ENCODE results near the gene PELO.

Gene PELO

DNA sequence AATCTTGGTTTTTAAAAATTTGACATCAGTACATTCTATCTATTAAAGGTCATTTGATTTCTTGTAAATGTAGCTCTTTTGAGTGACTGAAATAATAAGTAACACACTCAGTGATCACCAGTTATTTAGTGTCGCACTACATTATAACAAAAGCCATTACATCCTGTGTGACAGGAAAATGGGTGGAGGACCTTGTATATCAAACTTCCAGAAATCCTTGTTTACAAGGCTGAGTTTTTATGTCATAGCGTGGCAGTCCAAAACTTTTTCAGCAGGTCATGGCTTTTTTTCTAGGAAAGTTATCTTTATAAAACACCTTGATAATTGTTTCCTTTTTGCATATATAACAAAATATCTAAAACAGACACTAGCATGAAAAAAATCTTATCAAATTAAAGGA is 14.4 kb upstream of the PELO start:
- Histone ChIP-seq H3K9me3 (ENCODE audit: control insufficient read depth, insufficient read depth, low read depth, low read length) (no peaks in the 10 kb centered on the region), H3K4me3 (ENCODE audit: low read depth, low read length) (no peak overlapping the region), H3K27ac (ENCODE audit: extremely low read depth, low read depth, low read length) (no peak overlapping the region), H3K4me1 (ENCODE audit: control insufficient read depth, insufficient read depth, low read length) (no peaks in the 10 kb centered on the region), H3K36me3 (ENCODE audit: control insufficient read depth in 2 of 2, insufficient read depth in 1 of 2, low read length in 2 of 2) (no peaks in the 10 kb centered on the region)
- POLR2A ChIA-PET = no interaction called here
- no peak for TF ChIP-seq KLF10 (tag by site-specific recombination; IDR thresholded peaks at IDR 0.05)
- no peak for TF ChIP-seq GLIS2 (tag by site-specific recombination; IDR thresholded peaks at IDR 0.05)
- TF ChIP-seq ZNF521 (tag by site-specific recombination; IDR thresholded peaks at IDR 0.05) = no peak
- TF ChIP-seq ZFP69B (tag by site-specific recombination; IDR thresholded peaks at IDR 0.05) = no peak
- TF ChIP-seq ZNF221 (tag by site-specific recombination; IDR thresholded peaks at IDR 0.05; ENCODE audit: borderline replicate concordance) = no peak
- TF ChIP-seq KLF1 (tag by site-specific recombination; IDR thresholded peaks at IDR 0.05) = no peak
- TF ChIP-seq ZNF626 (tag by site-specific recombination; IDR thresholded peaks at IDR 0.05) = no peak
- no peak for TF ChIP-seq ZNF623 (tag by site-specific recombination; IDR thresholded peaks at IDR 0.05)
- no peak for TF ChIP-seq ZNF473 (tag by site-specific recombination; IDR thresholded peaks at IDR 0.05)
- TF ChIP-seq, protein P1, sequence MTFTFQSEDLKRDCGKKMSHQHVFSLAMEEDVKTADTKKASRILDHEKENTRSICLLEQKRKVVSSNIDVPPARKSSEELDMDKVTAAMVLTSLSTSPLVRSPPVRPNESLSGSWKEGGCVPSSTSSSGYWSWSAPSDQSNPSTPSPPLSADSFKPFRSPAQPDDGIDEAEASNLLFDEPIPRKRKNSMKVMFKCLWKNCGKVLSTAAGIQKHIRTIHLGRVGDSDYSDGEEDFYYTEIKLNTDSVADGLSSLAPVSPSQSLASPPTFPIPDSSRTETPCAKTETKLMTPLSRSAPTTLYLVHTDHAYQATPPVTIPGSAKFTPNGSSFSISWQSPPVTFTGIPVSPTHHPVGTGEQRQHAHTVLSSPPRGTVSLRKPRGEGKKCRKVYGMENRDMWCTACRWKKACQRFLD (tag by site-specific recombination; IDR thresholded peaks at IDR 0.05) = no peak
- no peak for TF ChIP-seq ZNF157 (tag by site-specific recombination; IDR thresholded peaks at IDR 0.05)
- no peak for TF ChIP-seq YY1 (tag by site-specific recombination; IDR thresholded peaks at IDR 0.05)
- CTCF ChIA-PET = interaction anchor here (0.8 to 1.5 kb wide), 2 partner anchors 14 to 81 kb away, joined by 4 to 5 read pairs; no protein-coding TSS in a partner anchor

DNA sequence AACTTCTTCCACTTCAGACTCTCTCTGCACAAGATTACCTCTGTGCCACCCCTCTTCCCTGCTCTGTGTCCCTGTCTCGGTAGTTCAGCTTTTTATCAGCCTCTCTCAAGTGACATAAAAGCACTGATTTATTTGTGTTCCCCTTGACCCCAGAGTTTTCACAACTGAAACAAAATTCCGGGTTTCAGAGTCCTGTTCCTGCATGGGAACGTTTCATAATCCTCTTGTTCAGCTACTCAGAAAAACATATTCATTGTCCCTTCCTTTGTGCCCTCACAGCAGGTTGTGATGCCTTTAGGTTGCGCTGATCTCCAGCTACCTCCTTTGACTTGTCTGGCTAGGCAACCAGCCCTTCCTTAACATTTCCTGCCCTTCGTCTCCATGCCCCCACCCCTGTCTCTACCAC is 13.7 kb upstream of the PELO start:
- H3K36me3 ChIP-seq (ENCODE audit: control insufficient read depth in 2 of 2, insufficient read depth in 1 of 2, low read length in 2 of 2) = no peaks in the 10 kb centered on the region
- no peaks in the 10 kb centered on the region for H3K4me1 ChIP-seq (ENCODE audit: control insufficient read depth, insufficient read depth, low read length)
- TF ChIP-seq ZNF560 (tag by site-specific recombination; IDR thresholded peaks at IDR 0.05; ENCODE audit: borderline replicate concordance) (no peak), YY1 (tag by site-specific recombination; IDR thresholded peaks at IDR 0.05) (no peak)
- TF ChIP-seq, protein P2, sequence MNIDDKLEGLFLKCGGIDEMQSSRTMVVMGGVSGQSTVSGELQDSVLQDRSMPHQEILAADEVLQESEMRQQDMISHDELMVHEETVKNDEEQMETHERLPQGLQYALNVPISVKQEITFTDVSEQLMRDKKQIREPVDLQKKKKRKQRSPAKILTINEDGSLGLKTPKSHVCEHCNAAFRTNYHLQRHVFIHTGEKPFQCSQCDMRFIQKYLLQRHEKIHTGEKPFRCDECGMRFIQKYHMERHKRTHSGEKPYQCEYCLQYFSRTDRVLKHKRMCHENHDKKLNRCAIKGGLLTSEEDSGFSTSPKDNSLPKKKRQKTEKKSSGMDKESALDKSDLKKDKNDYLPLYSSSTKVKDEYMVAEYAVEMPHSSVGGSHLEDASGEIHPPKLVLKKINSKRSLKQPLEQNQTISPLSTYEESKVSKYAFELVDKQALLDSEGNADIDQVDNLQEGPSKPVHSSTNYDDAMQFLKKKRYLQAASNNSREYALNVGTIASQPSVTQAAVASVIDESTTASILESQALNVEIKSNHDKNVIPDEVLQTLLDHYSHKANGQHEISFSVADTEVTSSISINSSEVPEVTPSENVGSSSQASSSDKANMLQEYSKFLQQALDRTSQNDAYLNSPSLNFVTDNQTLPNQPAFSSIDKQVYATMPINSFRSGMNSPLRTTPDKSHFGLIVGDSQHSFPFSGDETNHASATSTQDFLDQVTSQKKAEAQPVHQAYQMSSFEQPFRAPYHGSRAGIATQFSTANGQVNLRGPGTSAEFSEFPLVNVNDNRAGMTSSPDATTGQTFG (tag by site-specific recombination; IDR thresholded peaks at IDR 0.05; ENCODE audit: borderline replicate concordance) = no peak
- H3K9me3 ChIP-seq (ENCODE audit: control insufficient read depth, insufficient read depth, low read depth, low read length) = no peaks in the 10 kb centered on the region
- H3K27ac ChIP-seq (ENCODE audit: extremely low read depth, low read depth, low read length) = no peak overlapping the region
- ChIA-PET POLR2A (no interaction called here), CTCF (interaction anchor here (1.5 kb wide), 1 partner anchor 13 kb away, joined by 4 read pairs; no protein-coding TSS in a partner anchor)
- no peak overlapping the region for H3K4me3 ChIP-seq (ENCODE audit: low read depth, low read length)

DNA sequence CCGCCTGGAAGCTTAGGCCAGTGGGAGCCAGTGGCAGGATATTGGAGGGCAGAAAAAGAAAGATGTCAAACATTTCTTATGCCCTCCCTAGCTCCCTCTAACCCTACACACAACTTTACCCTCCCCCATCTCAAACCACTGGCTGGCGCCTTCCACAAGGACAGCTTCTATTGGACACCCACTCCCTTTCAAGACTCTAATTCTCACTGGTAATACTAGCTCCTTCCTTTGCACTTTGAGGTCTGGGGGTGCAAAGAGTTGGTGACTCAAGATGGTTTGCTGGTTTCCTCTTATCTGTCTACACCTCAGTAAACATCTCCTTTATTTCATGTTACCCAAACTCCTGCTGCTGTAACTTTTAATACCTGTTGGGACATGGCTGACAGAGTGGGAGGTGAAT is 11.6 kb upstream of the PELO start:
- no peak for TF ChIP-seq ZNF549 (tag by site-specific recombination; IDR thresholded peaks at IDR 0.05)
- TF ChIP-seq ZNF600 (tag by site-specific recombination; IDR thresholded peaks at IDR 0.05) = no peak
- TF ChIP-seq ZNF221 (tag by site-specific recombination; IDR thresholded peaks at IDR 0.05; ENCODE audit: borderline replicate concordance) = no peak
- TF ChIP-seq ZNF311 (tag by site-specific recombination; IDR thresholded peaks at IDR 0.05; ENCODE audit: borderline replicate concordance) = no peak
- no peak for TF ChIP-seq ZNF174 (tag by site-specific recombination; IDR thresholded peaks at IDR 0.05)
- no peak for TF ChIP-seq ZFP37 (tag by site-specific recombination; IDR thresholded peaks at IDR 0.05)
- TF ChIP-seq ZNF624 (tag by site-specific recombination; IDR thresholded peaks at IDR 0.05) = no peak
- Histone ChIP-seq H3K9me3 (ENCODE audit: control insufficient read depth, insufficient read depth, low read depth, low read length) (no peaks in the 10 kb centered on the region), H3K4me1 (ENCODE audit: control insufficient read depth, insufficient read depth, low read length) (no peaks in the 10 kb centered on the region), H3K27ac (ENCODE audit: extremely low read depth, low read depth, low read length) (no peak overlapping the region), H3K4me3 (ENCODE audit: low read depth, low read length) (no peak overlapping the region), H3K36me3 (ENCODE audit: control insufficient read depth in 2 of 2, insufficient read depth in 1 of 2, low read length in 2 of 2) (no peaks in the 10 kb centered on the region)
- CTCF ChIA-PET = no interaction called here
- POLR2A ChIA-PET = no interaction called here

Data from HEK293 (cell line).